Endothelial cell of umbilical vein (primary cell): ENCODE data around the gene DUOXA1. TPM values are rescaled to one million over a fixed set of nuclear protein-coding genes. Genes with fewer than 3 reads are reported as not detected.

Experiments used
- BruUV-seq: library from RNA; stranded (reverse); fragments of 400-500 nt; replicated peaks from 2 replicates; lab custom pipeline; 2021; lab: Mats Ljungman, UMichigan
- CTCF ChIA-PET: fragments of 300-600, 350-600 bp; sonication (Branson Sonifier 250); formaldehyde crosslinking; loops from one replicate; lab custom pipeline; 2021; ENCODE audit warnings: antibody characterized with exemption, inconsistent platforms; lab: Charles Lee
- POLR2A ChIA-PET: fragments of 300-600, 350-600 bp; sonication (Branson Sonifier 250); formaldehyde crosslinking; loops from one replicate; lab custom pipeline; 2021; ENCODE audit warnings: antibody characterized with exemption, inconsistent platforms; lab: Charles Lee
- DNase-seq: peaks from one replicate; pipeline ENCODE4 v3.0.0-alpha.2; 2011; ENCODE audit warnings: low read depth, low spot score
- FAIRE-seq: peaks from 2 replicates; lab custom pipeline; 2011; peaks lifted over from hg19 to GRCh38; lab: Jason Lieb, UNC
- H2AFZ ChIP-seq: 2 replicates; pipeline ENCODE4 v1.6.0; 2012; ENCODE audit warnings: low read depth, low read length, control low read depth, inconsistent platforms
- H3K27ac ChIP-seq: 2 replicates; pipeline ENCODE4 v1.5.1; 2011; ENCODE audit warnings: low read depth, mild to moderate bottlenecking, control low read depth, low read length, moderate library complexity; ENCODE audit not compliant: insufficient read depth
- H3K27me3 ChIP-seq, 2 experiments: 2 replicates each; pipeline versions ENCODE4 v1.6.0 to v1.6.1; 2011; ENCODE audit warnings: low read length in 2 of 2, mixed read lengths in 1 of 2; ENCODE audit not compliant: control insufficient read depth in 2 of 2, insufficient read depth in 2 of 2
- H3K36me3 ChIP-seq, 2 experiments: 2 replicates in 1 of 2; 3 replicates in 1 of 2; pipeline ENCODE4 v1.5.1; 2011; ENCODE audit warnings: low read length in 2 of 2, mild to moderate bottlenecking in 1 of 2, moderate library complexity in 1 of 2; ENCODE audit not compliant: control insufficient read depth in 2 of 2, insufficient read depth in 2 of 2; ENCODE audit errors: extremely low read depth in 1 of 2
- H3K4me1 ChIP-seq: 3 replicates; pipeline ENCODE4 v1.5.1; 2011; ENCODE audit warnings: mild to moderate bottlenecking, low read length; ENCODE audit not compliant: control insufficient read depth, insufficient read depth; ENCODE audit errors: extremely low read depth
- H3K4me2 ChIP-seq: 2 replicates; pipeline ENCODE4 v1.6.1; 2011; ENCODE audit warnings: low read length, control low read depth, mixed read lengths; ENCODE audit not compliant: insufficient read depth
- H3K4me3 ChIP-seq, 3 experiments: fragments of 200-600 bp in 1 of 3; sonication (generic), shearing (Covaris generic) in 1 of 3; replicated peaks in 1 of 3; 2 replicates each; pipeline ENCODE4 v1.5.1; 2011 to 2016; ENCODE audit warnings: control low read depth in 3 of 3, low read length in 3 of 3, mild to moderate bottlenecking in 2 of 3, inconsistent platforms in 1 of 3, low read depth in 1 of 3, moderate library complexity in 1 of 3; ENCODE audit not compliant: insufficient read depth in 1 of 3
- H3K79me2 ChIP-seq: 2 replicates; pipeline ENCODE4 v1.6.0; 2012; ENCODE audit warnings: low read length, inconsistent platforms; ENCODE audit not compliant: control insufficient read depth, insufficient read depth
- H3K9ac ChIP-seq: replicated peaks from 2 replicates; pipeline ENCODE3; 2011; ENCODE audit warnings: low read length, control low read depth; ENCODE audit not compliant: insufficient read depth; ENCODE audit errors: extremely low read depth
- H3K9me1 ChIP-seq: replicated peaks from 3 replicates; pipeline ENCODE4 v1.6.0; 2011; ENCODE audit warnings: mild to moderate bottlenecking, low read length; ENCODE audit not compliant: control insufficient read depth, insufficient read depth; ENCODE audit errors: extremely low read depth
- H3K9me3 ChIP-seq: replicated peaks from 2 replicates; pipeline ENCODE4 v1.5.1; 2012; ENCODE audit warnings: low read length, inconsistent platforms; ENCODE audit not compliant: control insufficient read depth, insufficient read depth
- H4K20me1 ChIP-seq: replicated peaks from 2 replicates; pipeline ENCODE3; 2011; ENCODE audit warnings: mild to moderate bottlenecking, low read length; ENCODE audit not compliant: control insufficient read depth, insufficient read depth; ENCODE audit errors: extremely low read depth
- EZH2 ChIP-seq: IDR thresholded peaks from 2 replicates; pipeline ENCODE4 v1.6.1; 2012; ENCODE audit warnings: borderline replicate concordance, low read depth, mild to moderate bottlenecking, moderate library complexity, low read length, inconsistent platforms; ENCODE audit not compliant: severe bottlenecking
- FOS ChIP-seq: IDR thresholded peaks from 2 replicates; pipeline ENCODE4 v1.6.1; 2011; ENCODE audit warnings: mild to moderate bottlenecking, low read length, moderate library complexity, borderline replicate concordance; ENCODE audit not compliant: insufficient read depth
- GATA2 ChIP-seq: IDR thresholded peaks from 2 replicates; pipeline ENCODE4 v1.7.0; 2011; ENCODE audit warnings: low read depth, mild to moderate bottlenecking, moderate library complexity, mixed read lengths, low read length; ENCODE audit not compliant: insufficient read length, insufficient read depth
- JUN ChIP-seq: IDR thresholded peaks from 2 replicates; pipeline ENCODE4 v1.6.1; 2011; ENCODE audit warnings: borderline replicate concordance, low read depth; ENCODE audit not compliant: insufficient read length, insufficient read depth
- MYC ChIP-seq: IDR thresholded peaks from one replicate; pipeline ENCODE4 v1.6.1; 2011; ENCODE audit warnings: mild to moderate bottlenecking, low read depth, low read length
- POLR2A ChIP-seq: IDR thresholded peaks from 2 replicates; pipeline ENCODE4 v1.6.1; 2012; ENCODE audit warnings: low read depth, mild to moderate bottlenecking, control low read depth, low read length
- POLR2AphosphoS5 ChIP-seq: IDR thresholded peaks from 2 replicates; pipeline ENCODE4 v1.6.1; 2012; ENCODE audit warnings: low read depth, mild to moderate bottlenecking, control low read depth, low read length, moderate library complexity; ENCODE audit not compliant: insufficient read depth
- dilution Hi-C: fragments of 300-500 bp; cut with MboI; formaldehyde crosslinking; loops from one replicate; pipeline ENCODE4 v1.15.0; 2019; ENCODE audit warnings: low sequenced_read_pairs; ENCODE audit not compliant: extremely low pct_ligation_motif_present
- intact Hi-C: fragments of 100-400 bp; cut with micrococcal nuclease; formaldehyde crosslinking; loops from one replicate; pipeline ENCODE4 v1.10.0; 2022
- polyA plus RNA-seq, 4 experiments: library from polyadenylated mRNA; depleted of rRNA in 3 of 4; stranded (reverse) in 3 of 4; unstranded in 1 of 4; fragments of >200 nt; gene quantifications; 2 replicates each; pipeline versions ENCODE4 v1.2.1 to v1.2.3, GENCODE V29; 2011 to 2012; ENCODE audit warnings: missing spikeins in 1 of 4
- total RNA-seq: library from RNA; stranded (reverse); gene quantifications from 2 replicates; pipeline ENCODE4 v1.2.3, GENCODE V29; 2021
- TF ChIP-seq, protein P1 (sequence below), 2 donors: IDR thresholded peaks; 1 replicate in 1 of 2; 2 replicates in 1 of 2; pipeline ENCODE4 v1.5.1; 2011; ENCODE audit warnings: low read length in 2 of 2, mild to moderate bottlenecking in 2 of 2, moderate library complexity in 2 of 2, control low read depth in 1 of 2, inconsistent platforms in 1 of 2, low read depth in 1 of 2; ENCODE audit not compliant: insufficient read depth in 1 of 2; ENCODE audit errors: extremely low read depth in 1 of 2
- TF ChIP-seq, protein P2 (sequence below): IDR thresholded peaks from 2 replicates; pipeline ENCODE4 v1.6.1; 2011; ENCODE audit not compliant: insufficient read depth, insufficient read length

The DUOXA1 gene
- total and polyA plus RNA-seq, 2 donors (not counting 3 experiments of a cell fraction or from before 2014, with no cell fraction given), result 0.07 TPM; not detected in 1

DNA sequence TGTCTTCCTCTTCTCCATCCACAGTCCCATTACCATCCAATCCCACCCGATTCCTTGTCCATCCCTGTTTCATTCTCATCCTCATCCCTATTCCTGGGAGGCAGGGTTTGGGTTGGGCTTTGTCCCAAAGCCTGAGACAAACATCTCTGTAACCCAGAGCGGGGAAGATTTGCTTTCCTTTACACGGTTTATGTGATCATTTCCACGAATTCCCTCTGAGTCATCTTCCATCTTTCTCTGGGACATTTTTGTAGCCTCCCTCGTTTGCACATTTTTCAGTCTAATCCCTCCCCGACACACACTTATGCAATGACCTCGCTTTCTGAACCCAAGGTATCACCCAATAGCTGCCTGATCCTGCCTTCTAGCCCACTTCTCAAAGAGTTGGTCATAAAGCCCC lies 38.5 kb downstream of the DUOXA1 start:
- no peak overlapping the region for H3K27ac ChIP-seq
- DNase-seq (no peak), FAIRE-seq (no peak)
- H3K4me3 ChIP-seq, result no peak overlapping the region
- TF ChIP-seq MYC (no peak), JUN (no peak), GATA2 (no peak), EZH2 (no peak), POLR2A (no peak), POLR2AphosphoS5 (no peak), FOS (no peak)
- TF ChIP-seq, protein P1, sequence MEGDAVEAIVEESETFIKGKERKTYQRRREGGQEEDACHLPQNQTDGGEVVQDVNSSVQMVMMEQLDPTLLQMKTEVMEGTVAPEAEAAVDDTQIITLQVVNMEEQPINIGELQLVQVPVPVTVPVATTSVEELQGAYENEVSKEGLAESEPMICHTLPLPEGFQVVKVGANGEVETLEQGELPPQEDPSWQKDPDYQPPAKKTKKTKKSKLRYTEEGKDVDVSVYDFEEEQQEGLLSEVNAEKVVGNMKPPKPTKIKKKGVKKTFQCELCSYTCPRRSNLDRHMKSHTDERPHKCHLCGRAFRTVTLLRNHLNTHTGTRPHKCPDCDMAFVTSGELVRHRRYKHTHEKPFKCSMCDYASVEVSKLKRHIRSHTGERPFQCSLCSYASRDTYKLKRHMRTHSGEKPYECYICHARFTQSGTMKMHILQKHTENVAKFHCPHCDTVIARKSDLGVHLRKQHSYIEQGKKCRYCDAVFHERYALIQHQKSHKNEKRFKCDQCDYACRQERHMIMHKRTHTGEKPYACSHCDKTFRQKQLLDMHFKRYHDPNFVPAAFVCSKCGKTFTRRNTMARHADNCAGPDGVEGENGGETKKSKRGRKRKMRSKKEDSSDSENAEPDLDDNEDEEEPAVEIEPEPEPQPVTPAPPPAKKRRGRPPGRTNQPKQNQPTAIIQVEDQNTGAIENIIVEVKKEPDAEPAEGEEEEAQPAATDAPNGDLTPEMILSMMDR (IDR thresholded peaks at IDR 0.05; ENCODE audit: extremely low read depth in 1 of 2, insufficient read depth in 1 of 2, low read depth in 1 of 2, low read length in 2 of 2), result no peak
- TF ChIP-seq, protein P2, sequence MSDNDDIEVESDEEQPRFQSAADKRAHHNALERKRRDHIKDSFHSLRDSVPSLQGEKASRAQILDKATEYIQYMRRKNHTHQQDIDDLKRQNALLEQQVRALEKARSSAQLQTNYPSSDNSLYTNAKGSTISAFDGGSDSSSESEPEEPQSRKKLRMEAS, result no peak
- no peak overlapping the region for H2AFZ ChIP-seq
- no peaks in the 10 kb centered on the region for H4K20me1 ChIP-seq
- H3K9me3 ChIP-seq, result no peaks in the 10 kb centered on the region
- no peaks in the 10 kb centered on the region for H3K79me2 ChIP-seq
- intact Hi-C loops (no loop called here), dilution Hi-C loops (no loop called here)
- CTCF ChIA-PET, result no interaction called here
- POLR2A ChIA-PET, result no interaction called here
- no peak overlapping the region for H3K9ac ChIP-seq
- no peaks in the 10 kb centered on the region for H3K4me1 ChIP-seq
- H3K9me1 ChIP-seq, result no peaks in the 10 kb centered on the region
- H3K36me3 ChIP-seq, result no peaks in the 10 kb centered on the region
- BruUV-seq, result no TSS peak
- H3K4me2 ChIP-seq, result no peak overlapping the region
- peaks cover 28 to 33% of the 10 kb centered on the region in 2 experiments for H3K27me3 ChIP-seq
